B cell (primary cell): ENCODE data around the gene KIF21B.

Experiments used
- EZH2 ChIP-seq: IDR thresholded peaks from 2 replicates; pipeline ENCODE4 v1.6.1; 2012; ENCODE audit warnings: borderline replicate concordance, low read depth, mild to moderate bottlenecking, moderate library complexity, low read length; ENCODE audit not compliant: insufficient read depth, poor library complexity, severe bottlenecking
- TF ChIP-seq, protein P1 (sequence below): fragments of 200-600 bp; IDR thresholded peaks from one replicate; pipeline ENCODE4 v1.8.0; 2022; ENCODE audit warnings: antibody characterized with exemption, mild to moderate bottlenecking

DNA sequence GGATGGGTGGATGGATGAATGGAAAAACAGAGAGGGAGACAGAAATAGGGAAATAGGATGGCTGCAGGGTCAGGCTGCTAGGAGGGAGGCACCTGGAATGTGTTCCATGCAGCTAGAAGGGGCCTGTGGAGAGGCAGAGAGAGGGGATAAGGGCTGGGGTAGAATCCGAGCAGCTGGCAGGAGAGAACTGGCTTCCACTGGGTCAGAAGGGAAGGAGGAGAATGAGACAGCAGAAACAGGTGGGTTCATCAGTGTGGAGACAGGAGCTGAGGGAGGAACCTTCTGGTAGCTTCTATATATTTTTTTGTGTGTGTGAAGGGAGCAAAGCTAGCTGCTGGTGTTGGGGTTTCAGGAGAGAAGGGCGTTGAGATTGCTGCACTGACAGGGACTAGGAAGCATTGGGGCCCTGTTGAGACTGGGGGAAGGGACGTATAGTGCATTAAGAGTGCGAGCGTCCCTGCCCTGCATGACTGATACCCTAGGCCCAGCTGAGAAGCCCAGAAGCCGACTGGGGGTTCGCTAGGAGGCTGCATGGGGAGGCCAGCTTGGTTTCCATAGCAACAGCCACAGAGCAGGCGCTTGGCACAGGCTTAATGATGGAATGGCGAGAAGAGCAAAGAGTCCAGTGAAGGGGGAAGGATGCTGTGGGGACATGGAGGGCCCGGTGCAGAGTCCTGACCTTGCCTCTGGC, 14.8 kb upstream of the KIF21B start:
- TF ChIP-seq, protein P1, sequence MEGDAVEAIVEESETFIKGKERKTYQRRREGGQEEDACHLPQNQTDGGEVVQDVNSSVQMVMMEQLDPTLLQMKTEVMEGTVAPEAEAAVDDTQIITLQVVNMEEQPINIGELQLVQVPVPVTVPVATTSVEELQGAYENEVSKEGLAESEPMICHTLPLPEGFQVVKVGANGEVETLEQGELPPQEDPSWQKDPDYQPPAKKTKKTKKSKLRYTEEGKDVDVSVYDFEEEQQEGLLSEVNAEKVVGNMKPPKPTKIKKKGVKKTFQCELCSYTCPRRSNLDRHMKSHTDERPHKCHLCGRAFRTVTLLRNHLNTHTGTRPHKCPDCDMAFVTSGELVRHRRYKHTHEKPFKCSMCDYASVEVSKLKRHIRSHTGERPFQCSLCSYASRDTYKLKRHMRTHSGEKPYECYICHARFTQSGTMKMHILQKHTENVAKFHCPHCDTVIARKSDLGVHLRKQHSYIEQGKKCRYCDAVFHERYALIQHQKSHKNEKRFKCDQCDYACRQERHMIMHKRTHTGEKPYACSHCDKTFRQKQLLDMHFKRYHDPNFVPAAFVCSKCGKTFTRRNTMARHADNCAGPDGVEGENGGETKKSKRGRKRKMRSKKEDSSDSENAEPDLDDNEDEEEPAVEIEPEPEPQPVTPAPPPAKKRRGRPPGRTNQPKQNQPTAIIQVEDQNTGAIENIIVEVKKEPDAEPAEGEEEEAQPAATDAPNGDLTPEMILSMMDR, result no peak
- no peak for TF ChIP-seq EZH2
